Upper lobe of right lung (tissue), 1 donor: ENCODE results near the gene MYADML2. TPM values are rescaled to one million over a fixed set of nuclear protein-coding genes. Genes with fewer than 3 reads are reported as not detected.
"Not testable (repeated sequence)": the region's sequence is repeated elsewhere in the genome, so short reads cannot be mapped to it uniquely, and the experiment has no call there.

Experiments used
- ATAC-seq: fragments of 200-7000 bp; cut with Tn5 transposase; one replicate; pipeline ENCODE4 v1.9.1; 2020; ENCODE audit warnings: mild to moderate bottlenecking, moderate library complexity
- DNase-seq: peaks from one replicate; pipeline ENCODE4 v3.0.0-alpha.2; 2020
- H3K27ac ChIP-seq: fragments of 200-600 bp; one replicate; pipeline ENCODE4 v1.8.0; 2022
- H3K27me3 ChIP-seq: fragments of 200-600 bp; one replicate; pipeline ENCODE4 v1.8.0; 2022; ENCODE audit warnings: mild to moderate bottlenecking
- H3K36me3 ChIP-seq: fragments of 200-600 bp; one replicate; pipeline ENCODE4 v1.8.0; 2022
- H3K4me1 ChIP-seq: fragments of 200-600 bp; one replicate; pipeline ENCODE4 v1.8.0; 2022
- H3K4me3 ChIP-seq: fragments of 200-600 bp; one replicate; pipeline ENCODE4 v1.8.0; 2022; ENCODE audit warnings: mild to moderate bottlenecking
- H3K9me3 ChIP-seq: fragments of 200-600 bp; one replicate; pipeline ENCODE4 v1.8.0; 2022
- intact Hi-C: fragments of 100-400 bp; cut with DNase I; formaldehyde crosslinking; loops from one replicate; pipeline ENCODE4 v1.11.0; 2022
- total RNA-seq: library from RNA; stranded (reverse); fragmentation: NEBNext Ultra II Directional; extraction: Animal tissue kit (Norgen Biotek cat#: 25700); gene quantifications from one replicate; pipeline ENCODE4 v1.2.1, GENCODE V29; 2021
- TF ChIP-seq, protein P1 (sequence below): fragments of 200-600 bp; IDR thresholded peaks from one replicate; pipeline ENCODE4 v1.8.0; 2022; ENCODE audit warnings: antibody characterized with exemption
- donor health status: DM: no; HTN: yes; CAD: no; lungs with severe emphysema.

Gene MYADML2
- total RNA-seq, 1 donor from 2014 or later = not detected

- TF ChIP-seq, protein P1, sequence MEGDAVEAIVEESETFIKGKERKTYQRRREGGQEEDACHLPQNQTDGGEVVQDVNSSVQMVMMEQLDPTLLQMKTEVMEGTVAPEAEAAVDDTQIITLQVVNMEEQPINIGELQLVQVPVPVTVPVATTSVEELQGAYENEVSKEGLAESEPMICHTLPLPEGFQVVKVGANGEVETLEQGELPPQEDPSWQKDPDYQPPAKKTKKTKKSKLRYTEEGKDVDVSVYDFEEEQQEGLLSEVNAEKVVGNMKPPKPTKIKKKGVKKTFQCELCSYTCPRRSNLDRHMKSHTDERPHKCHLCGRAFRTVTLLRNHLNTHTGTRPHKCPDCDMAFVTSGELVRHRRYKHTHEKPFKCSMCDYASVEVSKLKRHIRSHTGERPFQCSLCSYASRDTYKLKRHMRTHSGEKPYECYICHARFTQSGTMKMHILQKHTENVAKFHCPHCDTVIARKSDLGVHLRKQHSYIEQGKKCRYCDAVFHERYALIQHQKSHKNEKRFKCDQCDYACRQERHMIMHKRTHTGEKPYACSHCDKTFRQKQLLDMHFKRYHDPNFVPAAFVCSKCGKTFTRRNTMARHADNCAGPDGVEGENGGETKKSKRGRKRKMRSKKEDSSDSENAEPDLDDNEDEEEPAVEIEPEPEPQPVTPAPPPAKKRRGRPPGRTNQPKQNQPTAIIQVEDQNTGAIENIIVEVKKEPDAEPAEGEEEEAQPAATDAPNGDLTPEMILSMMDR = no peak
- no peak overlapping the region for H3K4me3 ChIP-seq
- no peak for ATAC-seq
- H3K9me3 ChIP-seq = no peaks in the 10 kb centered on the region
- H3K27ac ChIP-seq = no peak overlapping the region
- no peaks in the 10 kb centered on the region for H3K27me3 ChIP-seq
- intact Hi-C loops = no loop called here
- DNase-seq = no peak
- H3K36me3 ChIP-seq = peaks cover 15% of the 10 kb centered on the region
- H3K4me1 ChIP-seq = peaks cover 45% of the 10 kb centered on the region
Observed at GRCh38 chr17:81920612-81921536, 26.2 kb downstream of the MYADML2 start.

DNA sequence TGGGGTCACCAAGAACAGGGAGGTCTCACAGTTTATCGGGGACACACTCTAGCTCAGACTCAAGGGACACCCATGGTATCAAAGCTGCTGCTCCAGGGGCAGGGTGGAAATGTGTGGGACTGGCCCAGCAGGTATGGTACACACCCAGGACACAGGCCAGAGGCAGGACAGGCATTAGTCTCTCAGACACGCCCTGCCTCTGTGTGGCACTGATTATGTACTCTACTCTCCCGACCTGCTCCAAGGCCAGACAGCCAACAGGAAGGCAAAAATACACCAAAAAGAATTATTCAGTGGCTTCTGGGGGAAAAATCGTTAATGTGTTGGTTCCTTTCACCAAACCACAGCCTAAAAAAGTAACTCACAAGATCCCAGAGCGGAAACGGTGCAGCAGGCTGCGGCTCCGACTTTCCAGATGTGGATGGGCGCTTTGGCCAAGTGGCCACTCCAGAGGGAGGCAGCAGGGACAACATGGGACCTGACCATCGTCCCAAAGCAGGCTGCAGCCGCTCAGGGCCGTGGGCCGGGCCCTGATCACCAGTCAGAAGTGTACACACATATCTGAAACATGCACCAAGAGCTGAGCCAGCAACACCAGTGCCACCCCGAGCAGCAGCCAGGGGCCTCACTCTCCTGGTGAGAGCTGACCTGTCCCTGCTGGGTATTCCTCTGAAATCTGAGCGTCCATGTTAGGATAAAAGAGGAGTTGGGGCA lies 28.0 kb downstream of the MYADML2 start:
- Histone ChIP-seq H3K4me3 (no peak overlapping the region), H3K27me3 (no peaks in the 10 kb centered on the region), H3K27ac (no peak overlapping the region), H3K36me3 (peaks cover 30% of the 10 kb centered on the region), H3K9me3 (no peaks in the 10 kb centered on the region), H3K4me1 (peaks cover 28% of the 10 kb centered on the region)
- TF ChIP-seq, protein P1 = no peak
- ATAC-seq (no peak), DNase-seq (no peak)
- intact Hi-C loops = no loop called here

DNA sequence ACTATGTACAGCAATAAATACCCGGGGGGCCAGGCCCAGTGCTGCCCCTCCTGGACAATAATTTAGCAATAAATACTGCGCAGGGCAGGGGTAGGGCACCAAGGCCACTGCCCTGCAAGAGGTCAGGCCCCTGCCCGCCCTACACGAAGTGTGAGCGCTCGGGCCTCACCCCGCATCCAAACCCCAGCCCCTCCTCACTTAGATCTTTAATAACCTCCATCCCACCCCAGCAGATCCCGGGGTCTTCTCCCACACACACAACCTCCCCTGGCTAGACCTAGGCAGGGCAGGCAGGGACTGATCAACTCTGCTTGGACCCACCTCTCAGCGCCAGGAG lies 28.7 kb downstream of the MYADML2 start:
- Histone ChIP-seq H3K4me3 (peak overlapping the region; percentile 77), H3K36me3 (peaks cover 36% of the 10 kb centered on the region), H3K4me1 (peaks cover 21% of the 10 kb centered on the region), H3K27ac (peak overlapping the region; percentile 28)
- H3K27me3 ChIP-seq, intact Hi-C loops, DNase-seq, H3K9me3 ChIP-seq: not testable (repeated sequence)
- peak; percentile 1 for ATAC-seq

- intact Hi-C loops = no loop called here
- peak within 1 kb of the TSS; percentile 79 for H3K27ac ChIP-seq
- H3K9me3 ChIP-seq = no peaks in the 10 kb centered on the region
- TF ChIP-seq, protein P1 = no peak
- peak within 1 kb of the TSS; percentile 77 for H3K4me3 ChIP-seq
- ATAC-seq (peak; percentile 82), DNase-seq (peak; percentile 90)
- peaks cover 42% of the 10 kb centered on the region for H3K36me3 ChIP-seq
- no peaks in the 10 kb centered on the region for H3K27me3 ChIP-seq
- H3K4me1 ChIP-seq = peaks cover 16% of the 10 kb centered on the region
Observed at GRCh38 chr17:81917565-81918332, 29.3 kb downstream of the MYADML2 start, which contains the start of gene SIRT7. TSS of gene SIRT7 (minus strand) at chr17:81918176. CDS start at chr17:81918131, 45 bp downstream.

DNA sequence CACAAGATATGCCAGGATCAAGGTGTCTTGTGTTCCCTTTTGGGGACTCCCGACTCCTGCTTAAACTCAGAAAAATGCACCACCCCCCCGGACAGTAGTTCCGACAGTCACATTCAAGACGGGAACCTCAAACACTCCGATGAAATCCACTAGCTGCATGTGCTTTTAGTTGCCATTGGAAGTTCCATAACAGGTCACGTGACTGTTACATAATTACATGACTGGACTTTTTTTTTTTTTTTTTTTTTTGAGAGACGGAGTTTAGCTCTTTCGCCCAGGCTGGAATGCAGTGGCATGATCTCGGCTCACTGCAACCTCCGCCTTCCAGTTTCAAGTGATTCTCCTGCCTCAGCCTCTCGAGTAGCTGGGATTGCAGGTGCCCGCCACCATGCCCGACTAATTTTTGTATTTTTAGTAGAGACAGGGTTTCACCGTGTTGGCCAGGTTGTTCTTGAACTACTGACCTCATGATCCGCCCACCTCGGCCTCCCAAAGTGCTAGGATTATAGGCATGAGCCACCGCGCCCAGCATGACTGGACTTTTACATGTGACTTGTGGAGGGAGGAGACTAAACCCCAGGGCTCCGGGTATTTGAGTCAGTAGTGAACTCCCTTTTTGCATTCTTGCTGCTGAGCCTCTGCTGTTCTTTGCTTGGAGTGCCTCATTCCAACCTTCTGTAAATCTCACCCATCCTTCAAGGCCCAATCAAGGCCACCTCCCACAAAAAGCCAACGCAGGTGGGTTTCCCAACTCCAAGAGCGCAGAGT lies 30.6 kb downstream of the MYADML2 start:
- peak; percentile 4 for ATAC-seq
- DNase-seq = no peak

More for the DNA sequence above, 30.6 kb downstream of the MYADML2 start:
- H3K36me3 ChIP-seq = peaks cover 48% of the 10 kb centered on the region
- H3K27ac ChIP-seq = no peak overlapping the region
- TF ChIP-seq, protein P1 = no peak
- H3K4me1 ChIP-seq = peaks cover 19% of the 10 kb centered on the region
- no peaks in the 10 kb centered on the region for H3K9me3 ChIP-seq
- intact Hi-C loops = no loop called here
- peak overlapping the region; percentile 77 for H3K4me3 ChIP-seq
- no peaks in the 10 kb centered on the region for H3K27me3 ChIP-seq
